ENCODE results near the gene EIF4EBP3.

DNA sequence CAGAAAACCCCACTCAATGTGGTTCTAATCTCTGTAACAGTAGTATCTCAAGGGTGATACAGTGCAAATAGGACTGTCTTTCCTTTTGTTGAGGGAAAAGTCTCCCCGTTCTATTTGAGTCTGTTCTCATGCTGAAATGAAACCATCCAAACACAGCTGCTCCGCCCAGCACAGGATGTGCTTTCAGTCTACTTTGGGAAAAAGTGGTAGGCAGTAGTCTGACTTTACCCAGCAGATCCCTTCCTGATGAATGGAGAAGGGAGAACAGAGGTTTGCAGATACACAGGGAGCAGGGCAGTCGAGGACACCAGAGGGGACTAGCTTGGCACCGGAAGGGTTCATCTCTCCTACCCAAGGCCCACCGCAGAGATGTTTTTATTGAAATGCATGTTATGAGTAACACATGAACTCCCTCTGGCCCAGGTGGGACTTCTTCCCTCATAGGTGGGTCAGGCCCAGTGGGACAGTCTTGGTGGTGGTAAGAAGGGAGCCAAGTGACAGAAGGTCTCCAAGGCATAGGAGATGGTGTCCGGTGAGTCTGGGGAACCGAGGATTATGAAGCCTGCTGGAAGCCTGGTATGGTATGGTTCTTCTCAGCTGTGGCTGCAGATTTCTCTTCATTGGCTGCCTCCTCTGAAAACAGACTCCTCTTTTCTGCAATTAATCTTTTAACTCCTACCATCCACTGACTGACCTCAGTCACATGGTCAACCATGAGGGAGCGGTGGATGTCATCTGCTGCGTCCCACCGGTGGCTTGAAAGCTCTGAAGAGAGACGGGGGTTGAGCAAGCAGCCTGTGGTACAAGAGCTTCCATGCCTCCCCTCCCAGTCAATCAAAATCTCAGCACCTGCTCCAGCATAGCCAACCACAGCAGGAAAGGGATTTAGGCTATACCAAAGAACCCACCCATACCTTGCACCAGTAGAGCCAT lies 3.0 kb downstream of the EIF4EBP3 start:
- TF ChIP-seq EZH2 (IDR thresholded peaks at IDR 0.05; ENCODE audit: borderline replicate concordance, insufficient read depth, low read length, poor library complexity, severe bottlenecking) (no peak), SMC3 (conservative IDR thresholded peaks at IDR 0.05; ENCODE audit: poor library complexity) (no peak)
- TF ChIP-seq, protein P1, sequence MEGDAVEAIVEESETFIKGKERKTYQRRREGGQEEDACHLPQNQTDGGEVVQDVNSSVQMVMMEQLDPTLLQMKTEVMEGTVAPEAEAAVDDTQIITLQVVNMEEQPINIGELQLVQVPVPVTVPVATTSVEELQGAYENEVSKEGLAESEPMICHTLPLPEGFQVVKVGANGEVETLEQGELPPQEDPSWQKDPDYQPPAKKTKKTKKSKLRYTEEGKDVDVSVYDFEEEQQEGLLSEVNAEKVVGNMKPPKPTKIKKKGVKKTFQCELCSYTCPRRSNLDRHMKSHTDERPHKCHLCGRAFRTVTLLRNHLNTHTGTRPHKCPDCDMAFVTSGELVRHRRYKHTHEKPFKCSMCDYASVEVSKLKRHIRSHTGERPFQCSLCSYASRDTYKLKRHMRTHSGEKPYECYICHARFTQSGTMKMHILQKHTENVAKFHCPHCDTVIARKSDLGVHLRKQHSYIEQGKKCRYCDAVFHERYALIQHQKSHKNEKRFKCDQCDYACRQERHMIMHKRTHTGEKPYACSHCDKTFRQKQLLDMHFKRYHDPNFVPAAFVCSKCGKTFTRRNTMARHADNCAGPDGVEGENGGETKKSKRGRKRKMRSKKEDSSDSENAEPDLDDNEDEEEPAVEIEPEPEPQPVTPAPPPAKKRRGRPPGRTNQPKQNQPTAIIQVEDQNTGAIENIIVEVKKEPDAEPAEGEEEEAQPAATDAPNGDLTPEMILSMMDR (IDR thresholded peaks at IDR 0.05; ENCODE audit: poor library complexity, severe bottlenecking), result no peak
- TF ChIP-seq, protein P2, sequence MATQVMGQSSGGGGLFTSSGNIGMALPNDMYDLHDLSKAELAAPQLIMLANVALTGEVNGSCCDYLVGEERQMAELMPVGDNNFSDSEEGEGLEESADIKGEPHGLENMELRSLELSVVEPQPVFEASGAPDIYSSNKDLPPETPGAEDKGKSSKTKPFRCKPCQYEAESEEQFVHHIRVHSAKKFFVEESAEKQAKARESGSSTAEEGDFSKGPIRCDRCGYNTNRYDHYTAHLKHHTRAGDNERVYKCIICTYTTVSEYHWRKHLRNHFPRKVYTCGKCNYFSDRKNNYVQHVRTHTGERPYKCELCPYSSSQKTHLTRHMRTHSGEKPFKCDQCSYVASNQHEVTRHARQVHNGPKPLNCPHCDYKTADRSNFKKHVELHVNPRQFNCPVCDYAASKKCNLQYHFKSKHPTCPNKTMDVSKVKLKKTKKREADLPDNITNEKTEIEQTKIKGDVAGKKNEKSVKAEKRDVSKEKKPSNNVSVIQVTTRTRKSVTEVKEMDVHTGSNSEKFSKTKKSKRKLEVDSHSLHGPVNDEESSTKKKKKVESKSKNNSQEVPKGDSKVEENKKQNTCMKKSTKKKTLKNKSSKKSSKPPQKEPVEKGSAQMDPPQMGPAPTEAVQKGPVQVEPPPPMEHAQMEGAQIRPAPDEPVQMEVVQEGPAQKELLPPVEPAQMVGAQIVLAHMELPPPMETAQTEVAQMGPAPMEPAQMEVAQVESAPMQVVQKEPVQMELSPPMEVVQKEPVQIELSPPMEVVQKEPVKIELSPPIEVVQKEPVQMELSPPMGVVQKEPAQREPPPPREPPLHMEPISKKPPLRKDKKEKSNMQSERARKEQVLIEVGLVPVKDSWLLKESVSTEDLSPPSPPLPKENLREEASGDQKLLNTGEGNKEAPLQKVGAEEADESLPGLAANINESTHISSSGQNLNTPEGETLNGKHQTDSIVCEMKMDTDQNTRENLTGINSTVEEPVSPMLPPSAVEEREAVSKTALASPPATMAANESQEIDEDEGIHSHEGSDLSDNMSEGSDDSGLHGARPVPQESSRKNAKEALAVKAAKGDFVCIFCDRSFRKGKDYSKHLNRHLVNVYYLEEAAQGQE (IDR thresholded peaks at IDR 0.05; ENCODE audit: borderline replicate concordance), result no peak

Data from neural cell (in vitro differentiated cells).